Amniotic stem cell (primary cell): ENCODE results near the gene TXK.

Experiments
- DNase-seq: peaks from one replicate; lab custom pipeline; 2025; lab: John Stamatoyannopoulos, UW

Gene TXK

GRCh38 chr4:48018112-48018511 lies 115.9 kb downstream of the TXK start:
- DNase-seq = no peak

GRCh38 chr4:48017108-48017571 lies 116.9 kb downstream of the TXK start:
- DNase-seq = no peak
